K562 (cell line): Measurements from ENCODE around the gene RIN3.

Experiments used
- CHD1 ChIP-seq: fragments of 200-600 bp; sonication (generic); IDR thresholded peaks from one replicate; pipeline ENCODE4 v1.6.1; 2012; ENCODE audit warnings: mild to moderate bottlenecking, moderate library complexity, low read length, inconsistent platforms
- FOXJ3 ChIP-seq: sonication (generic); formaldehyde crosslinking; IDR thresholded peaks from 2 replicates; pipeline ENCODE4 v1.4.0; 2020; ENCODE audit warnings: mild to moderate bottlenecking, missing genetic modification reagents
- JUND ChIP-seq, 2 experiments: IDR thresholded peaks; 2 replicates in 1 of 2; 3 replicates in 1 of 2; pipeline ENCODE4 v1.6.1; 2011; ENCODE audit warnings: borderline replicate concordance in 2 of 2, low read depth in 2 of 2, low read length in 2 of 2, improper control_type of control experiment in 1 of 2, missing biosample characterization in 1 of 2, missing genetic modification characterization in 1 of 2, missing genetic modification reagents in 1 of 2
- NR2F6 ChIP-seq: fragments of 450-650 bp; formaldehyde crosslinking; IDR thresholded peaks from 2 replicates; pipeline ENCODE4 v1.4.0; 2020; ENCODE audit warnings: mild to moderate bottlenecking
- POLR2A ChIP-seq: fragments of 450-650 bp; conservative IDR thresholded peaks from 2 replicates; pipeline ENCODE4 v1.6.1; 2016
- ZNF707 ChIP-seq: fragments of 250-450 bp; sonication (Bioruptor Pico); conservative IDR thresholded peaks from 2 replicates; pipeline ENCODE4 v1.8.0; 2022; ENCODE audit warnings: inconsistent platforms, mild to moderate bottlenecking, moderate library complexity
- ZZZ3 ChIP-seq: fragments of 450-650 bp; IDR thresholded peaks from 2 replicates; pipeline ENCODE4 v1.6.1; 2016; ENCODE audit warnings: antibody characterized with exemption, mild to moderate bottlenecking, moderate library complexity
- TF ChIP-seq, protein P1 (sequence below): fragments of 150-350 bp; IDR thresholded peaks from 2 replicates; pipeline ENCODE4 v1.6.1; 2014; ENCODE audit warnings: low read depth, mild to moderate bottlenecking, low read length, borderline replicate concordance

DNA sequence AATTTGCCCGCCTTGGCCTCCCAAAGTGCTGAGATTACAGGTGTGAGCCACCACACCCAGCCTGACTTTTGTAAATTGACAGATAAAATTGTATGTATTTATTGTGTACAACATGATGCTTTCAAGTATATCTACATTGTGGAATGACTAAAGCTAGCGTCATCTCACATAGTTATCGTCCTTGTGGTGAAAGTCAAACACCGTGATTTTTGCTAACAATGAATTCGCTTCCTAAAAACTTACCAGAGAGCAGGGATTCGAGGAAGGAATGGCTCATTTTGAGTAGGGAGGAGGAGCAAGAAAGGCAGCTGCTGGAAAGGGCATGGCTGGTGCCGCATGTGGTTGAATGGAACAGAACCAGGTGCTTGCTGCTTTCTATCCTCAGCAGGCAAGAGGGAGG is 149.5 kb downstream of the RIN3 start:
- TF ChIP-seq ZZZ3 (no peak), ZNF707 (CRISPR knock-in tag) (no peak), FOXJ3 (CRISPR knock-in tag) (no peak), CHD1 (no peak), JUND (IDR thresholded peaks at IDR 0.05; ENCODE audit: borderline replicate concordance, low read depth, low read length) (no peak), JUND (tag; IDR thresholded peaks at IDR 0.05; ENCODE audit: borderline replicate concordance, low read depth, low read length) (no peak), NR2F6 (CRISPR knock-in tag) (no peak), POLR2A (no peak)
- TF ChIP-seq, protein P1, sequence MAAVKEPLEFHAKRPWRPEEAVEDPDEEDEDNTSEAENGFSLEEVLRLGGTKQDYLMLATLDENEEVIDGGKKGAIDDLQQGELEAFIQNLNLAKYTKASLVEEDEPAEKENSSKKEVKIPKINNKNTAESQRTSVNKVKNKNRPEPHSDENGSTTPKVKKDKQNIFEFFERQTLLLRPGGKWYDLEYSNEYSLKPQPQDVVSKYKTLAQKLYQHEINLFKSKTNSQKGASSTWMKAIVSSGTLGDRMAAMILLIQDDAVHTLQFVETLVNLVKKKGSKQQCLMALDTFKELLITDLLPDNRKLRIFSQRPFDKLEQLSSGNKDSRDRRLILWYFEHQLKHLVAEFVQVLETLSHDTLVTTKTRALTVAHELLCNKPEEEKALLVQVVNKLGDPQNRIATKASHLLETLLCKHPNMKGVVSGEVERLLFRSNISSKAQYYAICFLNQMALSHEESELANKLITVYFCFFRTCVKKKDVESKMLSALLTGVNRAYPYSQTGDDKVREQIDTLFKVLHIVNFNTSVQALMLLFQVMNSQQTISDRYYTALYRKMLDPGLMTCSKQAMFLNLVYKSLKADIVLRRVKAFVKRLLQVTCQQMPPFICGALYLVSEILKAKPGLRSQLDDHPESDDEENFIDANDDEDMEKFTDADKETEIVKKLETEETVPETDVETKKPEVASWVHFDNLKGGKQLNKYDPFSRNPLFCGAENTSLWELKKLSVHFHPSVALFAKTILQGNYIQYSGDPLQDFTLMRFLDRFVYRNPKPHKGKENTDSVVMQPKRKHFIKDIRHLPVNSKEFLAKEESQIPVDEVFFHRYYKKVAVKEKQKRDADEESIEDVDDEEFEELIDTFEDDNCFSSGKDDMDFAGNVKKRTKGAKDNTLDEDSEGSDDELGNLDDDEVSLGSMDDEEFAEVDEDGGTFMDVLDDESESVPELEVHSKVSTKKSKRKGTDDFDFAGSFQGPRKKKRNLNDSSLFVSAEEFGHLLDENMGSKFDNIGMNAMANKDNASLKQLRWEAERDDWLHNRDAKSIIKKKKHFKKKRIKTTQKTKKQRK: no peak
